A673 (cell line): ENCODE results near the gene TRAF3IP3.

Experiments
- EZH2 ChIP-seq: fragments of 200-600 bp; sonication (generic); IDR thresholded peaks from 2 replicates; pipeline ENCODE4 v1.6.1; 2017; ENCODE audit warnings: borderline replicate concordance, low read depth, mild to moderate bottlenecking, mixed read lengths, antibody characterized with exemption, low read length; ENCODE audit not compliant: poor library complexity, severe bottlenecking
- TF ChIP-seq, protein P1 (sequence below): fragments of 300-800, 200-600 bp; sonication (generic); conservative IDR thresholded peaks from 2 replicates; pipeline ENCODE4 v1.5.1; 2017; ENCODE audit warnings: low read depth, mild to moderate bottlenecking, antibody characterized with exemption, low read length, moderate library complexity, mixed read lengths

DNA sequence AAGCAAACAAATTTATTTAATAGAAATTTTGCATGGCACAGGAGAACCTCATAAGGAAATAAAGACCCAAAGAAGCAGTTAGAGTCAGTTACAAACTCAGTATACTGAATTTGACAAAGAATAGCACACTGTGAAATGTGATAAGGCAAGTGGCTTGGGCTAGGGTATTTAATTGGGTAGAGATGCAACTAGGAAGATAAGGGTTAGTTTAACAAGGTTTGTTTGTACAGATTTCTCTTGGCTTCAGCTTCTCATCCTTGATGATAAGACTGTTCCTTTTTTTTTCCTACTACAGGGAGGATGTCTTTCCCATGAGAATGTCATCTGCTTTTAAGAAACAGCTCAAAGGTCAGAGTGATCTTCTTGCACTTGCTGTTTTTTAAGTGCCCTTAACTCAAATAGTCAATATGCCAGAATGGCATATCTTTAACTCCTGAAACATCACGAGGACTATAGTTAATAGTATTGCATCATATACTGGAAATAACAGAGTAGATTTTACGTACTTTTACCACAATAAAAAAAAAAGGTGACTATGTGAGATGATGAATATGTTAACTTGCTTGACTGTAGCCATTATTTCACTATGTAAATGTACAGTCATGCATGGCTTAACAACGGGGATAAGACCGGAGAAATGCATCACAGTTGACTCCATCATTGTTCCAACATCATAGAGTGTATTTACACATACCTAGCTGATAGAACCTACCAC is 9.2 kb upstream of the TRAF3IP3 start:
- TF ChIP-seq, protein P1, sequence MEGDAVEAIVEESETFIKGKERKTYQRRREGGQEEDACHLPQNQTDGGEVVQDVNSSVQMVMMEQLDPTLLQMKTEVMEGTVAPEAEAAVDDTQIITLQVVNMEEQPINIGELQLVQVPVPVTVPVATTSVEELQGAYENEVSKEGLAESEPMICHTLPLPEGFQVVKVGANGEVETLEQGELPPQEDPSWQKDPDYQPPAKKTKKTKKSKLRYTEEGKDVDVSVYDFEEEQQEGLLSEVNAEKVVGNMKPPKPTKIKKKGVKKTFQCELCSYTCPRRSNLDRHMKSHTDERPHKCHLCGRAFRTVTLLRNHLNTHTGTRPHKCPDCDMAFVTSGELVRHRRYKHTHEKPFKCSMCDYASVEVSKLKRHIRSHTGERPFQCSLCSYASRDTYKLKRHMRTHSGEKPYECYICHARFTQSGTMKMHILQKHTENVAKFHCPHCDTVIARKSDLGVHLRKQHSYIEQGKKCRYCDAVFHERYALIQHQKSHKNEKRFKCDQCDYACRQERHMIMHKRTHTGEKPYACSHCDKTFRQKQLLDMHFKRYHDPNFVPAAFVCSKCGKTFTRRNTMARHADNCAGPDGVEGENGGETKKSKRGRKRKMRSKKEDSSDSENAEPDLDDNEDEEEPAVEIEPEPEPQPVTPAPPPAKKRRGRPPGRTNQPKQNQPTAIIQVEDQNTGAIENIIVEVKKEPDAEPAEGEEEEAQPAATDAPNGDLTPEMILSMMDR = no peak
- no peak for TF ChIP-seq EZH2
